TTC549 (cell line): Measurements from ENCODE around the gene DPP8.

ENCODE experiments used
- FAIRE-seq: peaks from 2 replicates; lab custom pipeline; 2012; peaks lifted over from hg19 to GRCh38; lab: Jason Lieb, UNC

The DPP8 gene

DNA sequence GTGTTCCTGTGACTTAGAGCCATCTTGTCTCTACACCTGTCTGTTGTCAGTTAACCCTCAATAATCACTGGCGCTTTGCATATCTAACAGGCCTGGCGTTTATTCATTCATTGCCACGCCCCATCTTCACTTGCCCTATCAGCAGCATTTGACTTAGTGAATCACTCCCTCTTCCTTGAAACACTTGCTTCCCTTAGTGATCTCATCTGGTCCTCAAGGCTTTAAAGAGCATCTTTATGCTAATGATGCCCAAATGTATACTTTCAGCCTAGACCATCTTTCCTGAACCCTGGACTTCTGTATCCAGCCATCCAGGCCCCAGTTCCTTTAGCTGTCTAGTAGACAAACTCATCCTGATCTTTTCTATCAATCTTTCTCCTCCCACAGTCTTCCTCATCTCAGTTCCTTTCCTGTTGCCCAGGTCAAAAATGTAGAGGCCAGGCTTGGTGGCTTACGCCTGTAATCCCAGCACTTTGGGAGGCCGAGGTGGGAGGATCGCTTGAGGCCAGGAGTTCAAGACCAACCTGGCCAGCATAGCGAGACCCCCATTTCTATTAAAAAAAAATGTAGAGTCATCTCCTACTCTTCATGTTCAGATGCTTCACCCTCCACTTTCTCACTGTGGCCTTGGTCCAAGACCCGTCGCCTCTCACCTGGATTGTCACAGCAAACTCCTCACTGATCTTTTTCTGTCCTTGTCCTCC lies 93.4 kb downstream of the DPP8 start:
- no peak for FAIRE-seq

DNA sequence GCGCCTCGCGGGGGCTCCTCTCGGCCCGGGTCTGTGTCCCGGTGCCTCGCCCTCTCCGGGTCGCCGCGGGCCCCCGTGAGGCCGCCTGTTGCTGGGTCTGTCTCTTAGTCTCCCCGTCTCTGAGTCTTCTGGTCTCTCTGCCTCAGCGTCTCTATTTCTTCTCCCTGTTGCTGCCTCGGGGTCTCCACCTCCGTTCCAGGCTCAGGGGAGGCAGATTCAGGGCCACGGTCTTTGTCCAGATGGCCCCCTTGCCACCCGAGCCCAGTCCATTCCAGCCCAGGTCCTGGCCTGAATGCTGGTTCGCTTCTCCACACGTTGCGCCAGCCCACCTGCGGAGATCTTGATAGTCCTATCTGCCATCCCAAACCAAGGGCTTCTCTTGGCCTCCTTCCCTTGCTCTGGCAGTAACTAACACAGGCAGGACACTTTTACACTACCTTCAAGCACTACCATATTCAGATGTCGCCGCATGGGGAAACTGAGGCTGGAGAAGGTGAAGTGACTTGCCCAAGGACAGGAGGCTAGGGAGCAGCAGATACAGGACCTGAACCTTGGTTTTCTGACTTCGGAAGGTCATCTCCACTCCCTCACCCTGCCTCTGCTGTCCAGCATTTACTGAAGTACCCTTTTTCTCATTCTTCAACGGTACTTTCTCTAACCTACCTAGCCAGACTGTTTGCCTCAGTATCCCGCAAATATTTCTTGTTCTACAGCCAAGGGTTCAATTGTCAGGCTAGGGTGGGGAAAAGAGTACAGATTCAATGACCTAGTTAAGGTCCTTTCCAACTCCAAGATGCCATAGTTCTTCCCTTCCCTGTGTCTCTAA lies 94.1 kb downstream of the DPP8 start:
- no peak for FAIRE-seq

DNA sequence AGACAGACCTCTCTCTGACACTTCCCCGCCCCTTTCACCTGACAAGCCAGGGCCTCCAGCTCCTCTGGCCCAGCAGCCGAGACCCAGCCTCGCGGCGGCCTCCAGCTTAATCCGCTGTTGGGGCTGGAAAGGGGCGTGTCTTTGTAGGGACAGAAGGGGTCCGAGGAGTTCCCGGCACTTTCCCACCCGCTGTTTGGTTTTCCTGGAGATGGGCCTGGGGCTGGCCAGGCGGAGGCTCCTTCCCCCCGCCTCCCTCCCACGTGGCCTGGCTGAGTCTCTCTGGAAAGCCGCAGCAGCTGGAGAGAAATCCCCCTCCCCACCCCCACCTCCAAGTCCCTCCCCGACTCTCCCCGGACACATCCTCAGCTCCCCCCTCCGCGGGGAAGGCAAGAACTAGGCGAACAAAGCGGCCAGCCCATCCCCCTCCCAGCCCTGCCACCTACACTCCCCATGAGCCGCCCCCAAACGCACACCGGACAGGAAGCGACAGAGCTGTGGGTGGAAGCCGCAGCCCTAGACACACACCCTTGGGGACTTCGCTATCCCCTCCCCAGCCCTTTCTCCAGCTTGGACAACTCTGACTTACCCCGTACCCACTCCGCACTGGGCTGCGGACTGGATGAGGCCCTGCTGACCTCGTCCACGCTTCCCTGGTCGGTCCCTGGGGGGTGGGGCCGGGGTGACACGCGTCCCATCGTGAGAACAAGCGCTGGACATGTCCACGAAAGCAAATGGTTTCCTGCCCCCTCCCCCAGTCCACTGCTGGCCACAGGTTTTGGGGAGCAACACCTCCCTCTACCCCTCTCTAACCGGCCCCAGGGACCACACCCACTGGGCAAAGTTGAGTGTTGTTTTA lies 95.9 kb downstream of the DPP8 start:
- no peak for FAIRE-seq

DNA sequence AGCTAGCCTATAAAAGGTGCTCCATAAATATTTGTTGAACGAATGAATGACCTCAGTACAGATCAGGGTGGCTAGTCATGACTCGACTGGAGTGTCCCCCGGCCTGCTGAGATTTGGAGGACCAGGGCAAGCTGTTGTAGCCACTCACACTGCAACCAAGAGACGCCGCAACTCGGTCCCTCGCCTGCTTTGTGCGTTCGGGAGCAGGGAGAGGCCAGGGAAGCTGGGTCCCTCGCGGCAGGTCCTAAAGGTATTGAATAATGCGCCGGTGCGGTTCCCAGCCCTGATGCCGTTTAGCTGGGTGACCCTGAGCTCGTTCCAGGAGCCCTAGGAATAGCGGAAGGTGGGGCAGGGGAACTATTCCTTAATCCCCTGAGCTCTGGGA lies 96.5 kb downstream of the DPP8 start:
- FAIRE-seq, result no peak

DNA sequence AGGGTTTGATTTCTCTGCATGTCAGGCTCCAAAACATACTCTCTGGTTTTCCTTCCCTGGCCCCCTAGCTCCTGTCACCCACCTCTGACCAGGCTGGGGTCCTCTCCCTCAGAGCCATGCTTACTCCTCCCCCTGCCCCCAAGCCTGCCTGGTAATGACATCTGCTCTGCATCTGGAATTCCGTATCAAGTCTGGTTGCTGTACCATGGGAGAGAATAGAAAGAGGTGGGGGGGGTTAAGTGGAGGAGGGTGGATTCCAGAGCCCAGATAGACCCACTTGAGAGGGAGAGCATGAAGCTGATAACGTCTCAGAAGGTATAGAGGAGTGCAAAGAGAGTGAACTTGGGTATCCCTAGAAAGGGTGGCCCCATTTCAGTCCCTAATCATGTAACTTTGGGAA lies 98.9 kb downstream of the DPP8 start:
- no peak for FAIRE-seq

DNA sequence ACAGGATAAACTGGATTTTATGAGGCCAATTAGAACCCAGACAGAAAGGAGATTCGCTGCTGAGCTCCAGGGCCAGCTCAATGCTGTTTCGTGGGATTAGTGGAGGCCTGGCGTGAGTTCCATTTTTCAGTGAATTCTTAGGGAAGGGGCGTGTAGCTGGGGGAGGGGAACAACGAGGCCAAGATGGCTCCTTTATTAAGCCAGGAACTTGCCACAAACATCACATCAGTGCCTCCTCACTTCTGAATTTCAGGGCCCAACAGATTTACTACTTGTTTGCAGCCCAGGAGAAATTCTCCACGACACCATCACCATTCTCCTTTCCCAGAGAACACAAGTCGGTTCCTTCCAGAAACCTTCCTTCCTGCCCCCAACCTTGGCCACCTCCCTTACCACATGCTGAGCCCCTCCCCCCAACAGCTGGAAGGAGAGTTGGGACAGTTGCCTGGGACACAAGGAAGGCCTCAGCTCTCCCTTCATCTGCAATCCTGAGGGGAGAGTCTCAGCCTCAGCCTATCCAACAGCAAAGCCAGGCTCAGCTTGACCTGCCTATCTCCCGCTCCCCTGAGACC lies 100.6 kb downstream of the DPP8 start:
- FAIRE-seq, result no peak

DNA sequence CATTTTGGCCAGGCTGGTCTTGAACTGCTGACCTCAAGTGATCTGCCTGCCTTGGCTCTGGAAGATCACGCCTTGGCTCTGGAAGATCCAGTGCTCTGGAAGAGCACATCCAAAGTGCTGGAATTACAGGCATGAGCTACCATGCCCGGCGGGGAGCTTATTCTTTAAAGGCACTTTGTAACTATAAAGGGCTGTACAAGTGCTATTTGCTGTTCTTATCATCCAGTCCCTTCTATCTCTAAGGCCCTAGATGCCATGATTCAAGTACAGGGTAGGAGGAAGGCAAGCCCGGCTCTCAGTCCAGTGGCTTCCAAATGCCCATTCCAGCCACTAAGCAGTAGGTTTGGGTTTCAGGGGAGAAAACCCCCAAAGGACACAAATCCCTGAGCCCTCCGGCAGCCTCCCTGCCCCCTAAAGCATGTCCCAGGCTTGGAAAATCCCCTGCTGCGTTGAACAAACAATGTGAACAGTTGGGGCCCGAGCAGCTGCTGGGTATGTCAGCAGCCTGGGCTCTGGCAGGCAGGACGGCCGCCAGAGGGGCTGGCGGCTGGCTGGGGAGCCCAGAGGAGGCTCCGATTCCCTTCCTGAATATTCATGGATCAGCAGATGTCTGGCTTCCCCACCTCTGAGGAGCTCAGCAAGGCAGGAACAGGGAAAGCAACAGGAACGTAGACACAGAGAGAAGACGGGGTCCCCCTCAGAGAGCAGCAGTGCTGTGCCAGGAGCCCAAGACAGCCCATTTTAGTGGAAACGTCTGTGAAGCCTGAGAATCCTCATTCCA lies 102.5 kb downstream of the DPP8 start:
- no peak for FAIRE-seq

DNA sequence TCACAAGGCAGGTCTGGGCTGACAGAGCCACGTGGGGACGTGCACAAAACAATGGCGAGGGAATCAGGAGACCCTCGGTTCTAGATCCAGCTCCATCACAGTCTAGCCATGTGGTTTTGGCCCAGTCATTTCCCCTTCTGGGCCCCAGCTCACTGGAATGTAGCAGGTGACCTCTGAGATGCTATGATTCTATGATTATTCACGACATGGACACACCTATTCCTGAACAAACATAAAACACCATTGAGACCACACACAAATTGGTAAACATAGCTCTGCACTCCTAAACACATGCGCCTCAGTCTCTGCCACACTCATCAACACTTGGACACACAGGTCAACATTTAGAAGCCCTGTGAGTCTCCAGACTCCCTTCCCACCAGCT lies 103.7 kb downstream of the DPP8 start:
- no peak for FAIRE-seq

DNA sequence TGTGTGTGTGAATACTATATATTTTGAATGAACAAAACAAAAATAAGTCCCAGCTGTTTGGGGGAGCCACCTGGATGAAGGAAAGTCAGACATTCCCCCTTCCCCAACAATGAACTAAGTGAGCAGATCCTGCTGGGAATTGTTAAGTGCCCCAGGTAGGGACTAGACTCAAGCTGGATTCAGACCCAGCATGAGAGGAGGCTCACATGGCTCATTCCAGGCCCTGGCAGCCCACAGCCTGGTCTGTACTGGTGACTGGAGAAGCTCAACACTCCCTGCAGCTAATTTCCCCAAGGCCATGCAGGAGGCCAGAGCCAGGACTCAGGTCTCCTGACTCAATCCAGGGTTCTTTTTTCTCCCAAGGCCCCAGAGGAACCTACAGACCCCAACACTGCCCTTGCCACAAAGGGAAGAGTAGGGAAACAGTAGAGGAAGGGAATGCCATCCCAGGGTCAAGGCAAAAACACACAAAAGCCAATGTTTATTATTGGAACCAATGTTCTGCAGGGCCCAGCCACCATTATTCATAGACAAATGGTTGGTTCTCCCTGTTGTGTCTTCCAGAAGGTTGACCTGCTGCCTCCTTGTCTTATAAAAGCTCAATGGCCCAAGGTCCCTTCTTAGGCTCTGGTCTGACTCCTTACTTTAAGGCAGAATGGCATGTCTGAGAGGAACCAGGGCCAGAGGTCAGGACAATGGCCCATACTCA lies 104.3 kb downstream of the DPP8 start:
- FAIRE-seq, result no peak

DNA sequence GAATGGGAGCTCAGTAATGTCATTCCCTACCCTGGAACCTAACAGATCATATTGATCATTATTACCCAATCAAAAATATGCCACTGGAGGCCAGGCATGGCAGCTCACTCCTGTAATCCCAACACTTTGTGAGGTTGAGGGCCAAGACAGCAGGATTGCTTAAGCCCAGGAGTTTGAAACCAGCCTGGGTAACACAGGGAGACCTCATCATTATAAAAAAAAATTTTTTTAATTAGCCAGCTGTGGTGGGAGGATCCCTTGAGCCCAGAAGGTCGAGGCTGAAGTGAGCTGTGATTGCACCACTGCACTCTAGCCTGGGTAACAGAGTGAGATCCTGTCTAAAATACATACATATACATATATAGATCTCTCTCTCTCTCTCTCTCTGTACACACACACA lies 104.9 kb downstream of the DPP8 start:
- no peak for FAIRE-seq

DNA sequence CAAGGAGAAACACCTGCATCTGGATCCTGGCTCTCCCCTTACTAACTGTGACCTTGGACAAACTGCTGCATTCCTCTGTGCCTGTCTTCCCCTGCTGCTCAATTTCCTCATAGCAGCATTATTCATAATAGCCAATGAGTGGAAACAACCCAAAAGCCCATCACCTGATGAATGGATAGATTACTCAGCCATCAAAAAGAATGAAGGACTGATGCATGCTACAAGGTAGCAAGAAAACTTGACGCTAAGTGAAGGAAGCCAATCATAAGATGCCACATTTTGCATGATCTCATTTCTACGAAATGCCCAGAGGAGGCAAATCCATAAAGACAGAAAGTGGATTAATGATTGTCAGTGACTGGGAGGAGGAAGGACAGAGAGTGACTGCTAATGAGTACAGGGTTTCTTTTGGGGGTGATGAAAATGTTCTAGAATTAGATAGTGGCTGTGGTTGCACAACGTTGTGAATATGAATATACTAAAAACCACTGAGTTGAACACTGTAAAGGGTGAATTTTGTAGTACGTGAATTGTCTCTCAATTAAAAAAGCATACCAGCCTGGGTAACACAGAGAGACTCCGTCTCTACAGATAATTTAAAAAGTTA lies 105.9 kb downstream of the DPP8 start:
- no peak for FAIRE-seq

DNA sequence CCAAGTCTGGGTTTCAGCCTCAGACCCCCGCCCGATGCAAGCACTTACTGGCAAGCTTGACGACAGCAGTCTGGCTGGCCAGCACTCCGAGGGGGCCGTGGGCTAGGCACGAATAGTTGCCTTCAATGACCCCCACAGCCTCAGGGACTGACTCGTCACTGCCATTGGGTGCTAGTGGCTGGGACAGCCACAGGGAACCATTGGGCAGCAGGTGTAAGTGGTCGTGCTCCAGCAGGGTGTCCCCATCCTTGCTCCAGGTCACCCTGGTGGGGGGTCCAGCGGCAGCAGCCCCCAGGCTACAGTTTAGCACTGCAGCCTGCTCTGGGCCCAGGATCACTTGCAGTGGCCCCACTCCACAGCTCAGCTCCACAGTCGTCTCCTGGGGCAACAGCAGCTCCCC lies 106.5 kb downstream of the DPP8 start:
- FAIRE-seq, result no peak

DNA sequence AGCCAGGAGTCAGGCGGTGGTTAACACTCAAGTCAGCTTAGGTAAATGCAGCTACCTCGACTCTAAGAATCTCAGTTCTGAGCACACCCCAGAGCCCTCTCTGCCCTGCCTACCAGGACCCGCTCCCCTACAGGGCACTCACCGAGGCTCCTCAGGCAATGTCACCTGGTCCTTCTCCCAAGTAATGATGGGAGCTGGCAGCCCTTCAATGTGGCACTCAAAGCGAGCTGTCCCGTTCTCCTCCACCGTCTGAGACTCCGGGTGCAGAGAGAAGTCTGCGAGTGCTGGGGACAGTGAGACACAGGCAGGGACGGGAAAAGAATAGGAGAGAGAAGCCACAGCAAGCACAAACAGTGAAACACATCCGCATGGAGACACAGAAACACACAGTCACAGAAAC lies 107.5 kb downstream of the DPP8 start:
- no peak for FAIRE-seq

DNA sequence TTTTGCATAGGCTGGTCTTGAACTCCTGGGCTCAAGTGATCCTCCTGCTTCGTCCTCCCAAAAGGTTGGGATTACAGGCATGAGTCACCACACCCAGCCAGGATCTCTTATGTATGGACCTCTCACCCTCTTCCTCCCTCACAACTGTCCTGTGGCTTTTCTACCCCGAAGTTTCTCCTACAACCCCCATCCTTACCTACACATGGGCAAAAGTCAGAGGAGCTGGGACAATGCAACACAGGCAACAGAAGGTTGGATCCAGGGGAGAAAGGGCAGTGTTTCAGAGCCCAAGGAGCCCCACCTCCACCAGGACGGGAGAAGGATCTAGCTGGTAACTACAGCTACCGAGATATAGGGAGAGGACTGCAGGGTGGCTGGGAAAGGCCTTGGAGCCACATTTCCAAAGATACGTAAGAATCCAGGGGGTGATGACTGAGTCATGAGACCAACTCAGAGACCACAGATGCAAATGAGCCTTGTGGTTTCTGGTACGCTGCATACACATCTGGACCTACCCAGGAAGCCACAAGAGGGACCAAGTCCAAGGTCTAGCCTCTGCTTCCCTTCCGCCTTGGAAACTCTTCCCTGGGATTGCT lies 108.4 kb downstream of the DPP8 start:
- no peak for FAIRE-seq

DNA sequence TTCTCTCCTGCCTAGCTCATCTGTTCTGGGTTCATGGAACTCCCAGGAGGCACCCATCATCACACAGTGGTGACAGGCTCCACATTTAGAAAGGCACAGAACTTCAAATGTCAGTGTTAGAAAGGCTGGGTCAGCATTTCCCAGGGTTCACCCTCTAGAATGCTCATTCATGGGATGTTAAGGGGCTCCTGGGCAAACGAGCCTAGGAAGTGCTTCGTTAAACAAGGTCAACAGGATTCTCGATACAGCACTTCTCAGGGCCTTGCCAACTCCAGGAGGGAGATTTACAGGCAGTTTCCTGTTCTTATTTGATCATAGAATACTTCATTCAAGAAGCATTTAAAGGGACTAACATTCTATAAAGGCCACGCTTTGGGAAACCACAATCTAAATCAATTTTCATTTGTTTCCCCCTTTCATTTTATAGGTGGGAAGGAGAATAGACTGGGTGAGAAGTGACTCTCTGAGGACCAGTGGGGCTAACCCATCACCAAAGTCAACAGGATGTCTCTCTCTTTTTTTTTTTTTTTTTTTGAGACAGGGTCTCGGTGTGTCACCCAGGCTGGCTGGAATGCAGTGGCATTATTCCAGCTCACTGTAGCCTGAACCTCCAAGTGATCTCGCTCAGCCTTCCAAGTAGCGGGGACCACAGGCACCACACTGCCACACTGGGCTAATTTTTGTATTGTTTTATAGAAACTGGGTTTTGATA lies 109.0 kb downstream of the DPP8 start:
- no peak for FAIRE-seq

DNA sequence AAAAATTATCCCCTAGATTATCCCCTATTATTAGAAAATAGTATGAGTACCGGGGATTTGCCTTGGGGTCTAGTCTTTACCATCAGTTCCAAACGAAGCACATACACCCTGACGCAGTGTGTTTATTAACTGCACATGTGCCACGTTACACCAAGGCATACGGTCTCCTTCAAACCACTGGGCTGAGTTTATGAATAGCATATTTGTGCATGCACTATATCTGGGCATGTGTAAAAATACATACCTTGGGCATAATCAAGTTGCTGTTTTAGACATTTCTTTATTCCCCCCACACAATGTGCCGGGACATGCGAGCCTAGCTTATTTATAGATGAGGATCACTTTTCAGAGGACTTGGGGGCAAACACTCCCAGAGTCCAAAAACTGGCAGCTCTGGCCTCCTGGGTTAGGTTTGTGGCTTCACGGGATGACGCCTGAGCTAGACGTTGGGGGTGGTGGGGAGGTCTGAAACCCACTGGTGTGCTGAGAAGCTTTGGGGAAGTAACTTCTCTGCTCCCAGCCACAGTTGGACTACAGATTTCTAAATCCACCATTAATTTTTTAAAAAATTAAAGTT lies 111.0 kb downstream of the DPP8 start:
- FAIRE-seq, result no peak

DNA sequence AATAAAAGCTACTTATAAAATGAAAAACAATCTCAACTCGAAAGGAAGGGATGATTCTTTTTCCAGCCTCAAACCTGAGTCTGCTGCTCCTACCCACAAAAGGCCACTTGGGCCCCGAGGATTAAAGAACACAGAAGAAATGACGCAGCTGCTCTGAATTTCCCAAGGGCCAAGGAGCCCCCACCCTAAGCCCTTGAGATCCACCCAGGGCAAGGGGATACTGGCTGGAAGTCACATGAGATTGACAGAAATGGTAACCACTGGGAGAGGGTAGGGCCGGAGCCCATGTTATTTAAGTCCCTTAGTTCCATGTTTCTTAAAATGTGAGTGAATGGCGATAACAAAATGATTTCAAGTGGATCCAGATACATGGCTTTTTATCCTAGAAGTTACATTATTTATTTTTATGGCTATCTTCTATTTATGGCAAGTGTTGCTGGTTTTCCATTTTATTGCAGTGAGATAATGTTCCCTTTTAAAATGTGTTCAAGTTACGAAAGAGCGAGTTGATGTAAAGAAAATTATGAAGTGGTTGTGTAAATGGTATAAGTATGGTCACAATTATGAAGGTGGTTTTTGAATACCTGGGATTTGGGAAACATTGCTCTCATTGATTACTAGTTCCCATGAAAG lies 111.6 kb downstream of the DPP8 start:
- FAIRE-seq, result no peak

DNA sequence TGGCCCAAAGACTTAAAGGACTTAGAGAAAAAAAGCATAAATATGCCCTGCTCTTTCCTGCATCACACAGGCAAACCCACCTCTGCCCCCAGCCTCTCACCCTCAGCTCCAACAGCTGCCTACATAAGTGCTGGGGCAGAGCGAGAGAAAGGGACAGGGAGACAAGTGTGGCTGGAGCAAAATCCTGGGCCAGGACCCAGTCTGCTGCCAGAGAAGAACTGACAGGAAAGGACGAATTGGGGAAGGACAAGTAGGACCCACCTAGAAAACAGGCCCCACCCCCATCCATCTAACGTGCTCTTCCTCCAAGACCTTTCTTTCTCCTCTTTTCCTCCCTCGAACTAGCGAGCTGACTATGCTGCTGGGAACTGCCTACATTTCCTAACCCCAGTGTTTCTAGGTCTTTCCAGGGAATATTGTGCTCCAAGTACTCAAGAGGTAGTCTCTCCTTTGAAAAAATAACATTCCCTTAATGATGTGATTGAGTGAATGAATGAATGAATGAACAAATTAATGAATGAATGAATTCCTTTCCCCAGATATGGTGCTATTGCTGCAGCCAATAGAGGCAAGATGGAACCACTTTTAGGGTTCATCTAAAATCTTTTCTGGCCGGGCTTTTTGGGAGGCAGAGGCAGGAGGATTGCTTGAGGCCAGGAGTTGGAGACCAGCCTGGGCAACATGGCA lies 113.2 kb downstream of the DPP8 start:
- FAIRE-seq, result no peak
